ENCODE results near the gene TIMP2.

DNA sequence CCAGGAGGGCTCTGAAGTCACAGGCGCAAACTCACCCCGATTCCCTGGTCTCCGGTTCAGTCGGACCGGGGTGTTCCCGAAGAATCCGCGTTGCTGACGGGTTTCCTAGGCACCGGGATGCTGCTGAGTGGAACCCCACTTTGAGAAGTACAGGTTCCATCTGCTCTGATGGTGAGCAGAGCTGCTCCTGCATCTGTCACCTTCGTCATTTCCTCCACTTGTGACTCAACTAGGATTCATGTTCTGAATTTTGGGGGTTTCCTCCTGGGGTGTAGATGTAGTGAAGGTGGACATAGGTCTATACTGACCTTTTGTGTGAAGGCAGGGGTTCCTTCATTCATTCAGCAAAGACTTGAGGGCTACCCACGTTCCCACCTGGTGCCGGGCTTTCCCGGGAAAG is 29.5 kb upstream of the TIMP2 start:
- TF ChIP-seq, protein P1, sequence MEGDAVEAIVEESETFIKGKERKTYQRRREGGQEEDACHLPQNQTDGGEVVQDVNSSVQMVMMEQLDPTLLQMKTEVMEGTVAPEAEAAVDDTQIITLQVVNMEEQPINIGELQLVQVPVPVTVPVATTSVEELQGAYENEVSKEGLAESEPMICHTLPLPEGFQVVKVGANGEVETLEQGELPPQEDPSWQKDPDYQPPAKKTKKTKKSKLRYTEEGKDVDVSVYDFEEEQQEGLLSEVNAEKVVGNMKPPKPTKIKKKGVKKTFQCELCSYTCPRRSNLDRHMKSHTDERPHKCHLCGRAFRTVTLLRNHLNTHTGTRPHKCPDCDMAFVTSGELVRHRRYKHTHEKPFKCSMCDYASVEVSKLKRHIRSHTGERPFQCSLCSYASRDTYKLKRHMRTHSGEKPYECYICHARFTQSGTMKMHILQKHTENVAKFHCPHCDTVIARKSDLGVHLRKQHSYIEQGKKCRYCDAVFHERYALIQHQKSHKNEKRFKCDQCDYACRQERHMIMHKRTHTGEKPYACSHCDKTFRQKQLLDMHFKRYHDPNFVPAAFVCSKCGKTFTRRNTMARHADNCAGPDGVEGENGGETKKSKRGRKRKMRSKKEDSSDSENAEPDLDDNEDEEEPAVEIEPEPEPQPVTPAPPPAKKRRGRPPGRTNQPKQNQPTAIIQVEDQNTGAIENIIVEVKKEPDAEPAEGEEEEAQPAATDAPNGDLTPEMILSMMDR (IDR thresholded peaks at IDR 0.05): no peak
- no peak for TF ChIP-seq POLR2A (IDR thresholded peaks at IDR 0.05)

All from uterus (tissue), 2 donors.